DMS153 treated with DMSO at 0.1 percent for 48 hours (cell line): ENCODE data around the gene PCDHA12.
"Not testable (repeated sequence)": the region's sequence is repeated elsewhere in the genome, so short reads cannot be mapped to it uniquely, and the experiment has no call there.

Source experiments
- DNase-seq: peaks from one replicate; lab custom pipeline; 2025; ENCODE audit not compliant: unreplicated experiment; lab: John Stamatoyannopoulos, UW

PCDHA12 gene

GRCh38 chr5:140857987-140858240 is 17.2 kb upstream of the PCDHA12 start:
- DNase-seq = no peak

GRCh38 chr5:140862441-140863295 is 12.4 kb upstream of the PCDHA12 start:
- no peak for DNase-seq

GRCh38 chr5:140868721-140869554 is 6.2 kb upstream of the PCDHA12 start, which contains the start of gene PCDHA11:
Gene PCDHA11, plus strand, starts transcription at chr5:140868957. Its CDS starts 147 bp downstream, at chr5:140869104.
- no peak for DNase-seq

GRCh38 chr5:140869555-140869886 is 5.6 kb upstream of the PCDHA12 start:
- no peak for DNase-seq

GRCh38 chr5:140870221-140871201 is 4.6 kb upstream of the PCDHA12 start:
- DNase-seq = no peak

GRCh38 chr5:140876541-140877261 is 1.6 kb downstream of the PCDHA12 start:
- not testable (repeated sequence) for DNase-seq

- no peak for DNase-seq
Measured at GRCh38 chr5:140877262-140877581, 2.1 kb downstream of the PCDHA12 start.

GRCh38 chr5:140881889-140882590 is 6.9 kb downstream of the PCDHA12 start, which contains the start of gene PCDHA13:
Gene PCDHA13, plus strand, starts transcription at chr5:140882124. Its CDS starts 145 bp downstream, at chr5:140882269.
- DNase-seq = no peak

- DNase-seq = no peak
Measured at GRCh38 chr5:140882591-140882899, 7.4 kb downstream of the PCDHA12 start.

GRCh38 chr5:140883373-140883772 is 8.3 kb downstream of the PCDHA12 start:
- no peak for DNase-seq

- no peak for DNase-seq
Measured at GRCh38 chr5:140883927-140884697, 9.0 kb downstream of the PCDHA12 start.

GRCh38 chr5:140916325-140916724 is 41.2 kb downstream of the PCDHA12 start:
- DNase-seq = no peak

GRCh38 chr5:140923601-140924000 is 48.5 kb downstream of the PCDHA12 start:
- no peak for DNase-seq

GRCh38 chr5:140925806-140926442 is 50.8 kb downstream of the PCDHA12 start, which contains the start of gene PCDHAC1:
Gene PCDHAC1, plus strand, starts transcription at chr5:140926299. Its CDS starts 594 bp downstream, at chr5:140926893.
- DNase-seq = no peak

- peak; percentile 44 for DNase-seq
Measured at GRCh38 chr5:140926443-140927227, 51.5 kb downstream of the PCDHA12 start.

GRCh38 chr5:140927228-140927573 is 52.1 kb downstream of the PCDHA12 start:
- DNase-seq = no peak
